GM18951 (cell line): ENCODE results near the gene ACOT9.

ENCODE experiments used
- POLR2A ChIP-seq: IDR thresholded peaks from 4 replicates; pipeline ENCODE4 v1.6.1; 2011; ENCODE audit warnings: mild to moderate bottlenecking; ENCODE audit not compliant: insufficient read length, insufficient read depth; ENCODE audit errors: extremely low read depth
- in situ Hi-C: fragments of 300-500 bp; cut with MboI; formaldehyde crosslinking; loops from one replicate; pipeline ENCODE4 v1.12.0; 2022; ENCODE audit warnings: low sequenced_read_pairs, mixed read lengths, inconsistent platforms; ENCODE audit not compliant: unreplicated experiment

The ACOT9 gene

GRCh38 chrX:23742697-23743622 lies at the start of gene ACOT9:
Gene ACOT9 (minus strand): TSS chrX:23743276. CDS start chrX:23743144, 132 bp downstream.
- TF ChIP-seq POLR2A = peak; percentile 65
- in situ Hi-C loops = no loop called here

GRCh38 chrX:23790155-23790497 lies 47.0 kb upstream of the ACOT9 start:
- no peak for TF ChIP-seq POLR2A
- in situ Hi-C loops = no loop called here

- no peak for TF ChIP-seq POLR2A
- in situ Hi-C loops = no loop called here
Observed at GRCh38 chrX:23789386-23790154, 46.5 kb upstream of the ACOT9 start.

- in situ Hi-C loops = no loop called here
Observed at GRCh38 chrX:23788946-23789345, 45.9 kb upstream of the ACOT9 start.

GRCh38 chrX:23788521-23788920 lies 45.4 kb upstream of the ACOT9 start:
- TF ChIP-seq POLR2A = no peak
- in situ Hi-C loops = no loop called here

More at GRCh38 chrX:23788946-23789345, 45.9 kb upstream of the ACOT9 start:
- no peak for TF ChIP-seq POLR2A

GRCh38 chrX:23787745-23788118 lies 44.7 kb upstream of the ACOT9 start:
- in situ Hi-C loops = no loop called here
- no peak for TF ChIP-seq POLR2A

- in situ Hi-C loops = no loop called here
- no peak for TF ChIP-seq POLR2A
Observed at GRCh38 chrX:23786268-23786815, 43.3 kb upstream of the ACOT9 start.

GRCh38 chrX:23785580-23785979 lies 42.5 kb upstream of the ACOT9 start:
- in situ Hi-C loops = no loop called here
- TF ChIP-seq POLR2A = no peak

GRCh38 chrX:23784470-23785331 lies 41.6 kb upstream of the ACOT9 start:
- in situ Hi-C loops = no loop called here
- peak; percentile 19 for TF ChIP-seq POLR2A

- in situ Hi-C loops = no loop called here
- TF ChIP-seq POLR2A = no peak
Observed at GRCh38 chrX:23783589-23784469, 40.8 kb upstream of the ACOT9 start.

- in situ Hi-C loops = no loop called here
Observed at GRCh38 chrX:23782863-23783588, 40.0 kb upstream of the ACOT9 start, which contains the start of gene SAT1. Gene SAT1 (plus strand): TSS chrX:23783173. CDS start chrX:23783352, 179 bp downstream.

GRCh38 chrX:23782455-23782854 lies 39.4 kb upstream of the ACOT9 start:
- in situ Hi-C loops = no loop called here
- TF ChIP-seq POLR2A = no peak

More at GRCh38 chrX:23782863-23783588, 40.0 kb upstream of the ACOT9 start, which contains the start of gene SAT1:
- TF ChIP-seq POLR2A = peak; percentile 100
